ENCODE measurements around the gene CYP11A1.

Gene CYP11A1

GRCh38 chr15:74351670-74352069 lies 15.8 kb downstream of the CYP11A1 start:
- TF ChIP-seq, protein P1, sequence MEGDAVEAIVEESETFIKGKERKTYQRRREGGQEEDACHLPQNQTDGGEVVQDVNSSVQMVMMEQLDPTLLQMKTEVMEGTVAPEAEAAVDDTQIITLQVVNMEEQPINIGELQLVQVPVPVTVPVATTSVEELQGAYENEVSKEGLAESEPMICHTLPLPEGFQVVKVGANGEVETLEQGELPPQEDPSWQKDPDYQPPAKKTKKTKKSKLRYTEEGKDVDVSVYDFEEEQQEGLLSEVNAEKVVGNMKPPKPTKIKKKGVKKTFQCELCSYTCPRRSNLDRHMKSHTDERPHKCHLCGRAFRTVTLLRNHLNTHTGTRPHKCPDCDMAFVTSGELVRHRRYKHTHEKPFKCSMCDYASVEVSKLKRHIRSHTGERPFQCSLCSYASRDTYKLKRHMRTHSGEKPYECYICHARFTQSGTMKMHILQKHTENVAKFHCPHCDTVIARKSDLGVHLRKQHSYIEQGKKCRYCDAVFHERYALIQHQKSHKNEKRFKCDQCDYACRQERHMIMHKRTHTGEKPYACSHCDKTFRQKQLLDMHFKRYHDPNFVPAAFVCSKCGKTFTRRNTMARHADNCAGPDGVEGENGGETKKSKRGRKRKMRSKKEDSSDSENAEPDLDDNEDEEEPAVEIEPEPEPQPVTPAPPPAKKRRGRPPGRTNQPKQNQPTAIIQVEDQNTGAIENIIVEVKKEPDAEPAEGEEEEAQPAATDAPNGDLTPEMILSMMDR (IDR thresholded peaks at IDR 0.05): no peak

DNA sequence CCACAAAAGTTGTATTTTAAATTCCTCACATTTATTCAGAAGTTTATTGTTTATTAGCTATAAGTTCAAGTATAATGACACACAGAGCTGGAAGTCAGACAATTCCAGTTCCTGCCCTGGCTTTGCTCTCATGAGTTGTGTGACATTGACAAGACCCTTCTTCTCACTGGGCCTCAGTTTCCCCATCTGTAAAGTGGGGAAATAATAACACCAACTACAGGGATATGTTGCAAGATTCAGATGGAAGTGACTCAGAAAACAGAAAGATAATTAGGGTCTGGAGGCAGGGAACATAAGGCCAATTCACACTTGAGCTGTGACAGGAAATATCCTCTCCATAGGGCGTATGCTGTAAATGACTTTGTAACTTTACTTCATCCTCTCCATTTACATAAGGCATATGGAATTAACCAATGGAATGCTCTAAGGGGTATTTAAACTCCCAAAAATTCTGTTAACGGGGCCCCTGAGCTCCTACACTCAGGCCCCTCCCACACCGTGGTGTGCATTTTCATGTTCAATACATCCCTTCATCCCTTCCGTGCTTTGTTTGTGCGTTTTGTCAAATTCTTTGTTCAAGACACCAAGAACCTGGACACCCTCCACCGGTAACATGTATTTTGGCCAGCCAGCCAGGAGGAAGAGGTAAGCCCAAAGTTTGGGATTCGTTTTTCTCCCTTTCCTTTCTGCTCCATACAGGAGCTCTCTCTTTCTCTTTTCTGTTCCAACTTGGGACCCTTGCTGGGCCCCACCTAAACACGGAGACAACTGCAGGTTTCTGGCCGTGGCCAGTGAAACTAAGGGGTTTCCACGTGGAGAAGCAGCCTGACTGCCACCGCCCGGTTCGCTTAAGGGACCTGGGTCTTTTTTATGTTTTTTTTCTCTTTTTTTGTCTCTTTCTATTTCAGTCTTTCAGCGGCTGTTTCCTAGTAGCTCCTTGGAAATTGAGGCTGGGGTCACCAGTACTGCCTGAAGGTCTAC lies 16.9 kb downstream of the CYP11A1 start:
- TF ChIP-seq, protein P1 (IDR thresholded peaks at IDR 0.05): no peak

DNA sequence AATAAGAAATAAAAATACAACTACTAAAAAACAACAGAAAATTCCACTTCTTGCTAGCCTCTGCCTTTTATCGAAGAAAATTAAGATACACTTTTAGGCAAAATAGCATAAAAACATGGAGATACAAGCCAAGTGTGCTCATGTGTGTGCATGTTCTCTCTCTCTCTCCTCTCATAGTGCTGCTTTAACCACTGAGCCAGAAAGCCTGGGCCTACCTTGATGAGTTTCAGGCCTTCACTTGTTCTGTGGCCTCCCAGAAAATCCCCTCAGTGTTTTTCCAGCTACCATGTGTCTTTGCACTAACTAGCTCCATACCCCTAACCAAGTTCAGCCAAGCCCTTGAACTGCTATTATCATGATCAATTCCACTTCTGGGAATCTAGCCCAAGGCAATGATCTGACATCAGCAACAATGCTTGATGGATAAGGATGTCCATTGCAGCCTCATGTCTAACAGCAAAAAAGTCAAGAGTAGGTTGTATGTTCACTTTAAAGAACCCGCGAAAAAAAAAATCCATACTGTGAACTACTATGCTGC lies 18.1 kb downstream of the CYP11A1 start:
- TF ChIP-seq, protein P1 (IDR thresholded peaks at IDR 0.05): no peak

- TF ChIP-seq, protein P1 (IDR thresholded peaks at IDR 0.05): no peak
Measured at GRCh38 chr15:74347757-74348250, 19.6 kb downstream of the CYP11A1 start.

GRCh38 chr15:74345051-74345450 lies 22.4 kb downstream of the CYP11A1 start:
- TF ChIP-seq, protein P1 (IDR thresholded peaks at IDR 0.05): no peak

GRCh38 chr15:74343797-74344127 lies 23.7 kb downstream of the CYP11A1 start:
- TF ChIP-seq, protein P1 (IDR thresholded peaks at IDR 0.05): no peak

- TF ChIP-seq, protein P1 (IDR thresholded peaks at IDR 0.05): no peak
Measured at GRCh38 chr15:74343127-74343796, 24.2 kb downstream of the CYP11A1 start.
